Measurements from ENCODE around the gene TTLL11. TPM values are rescaled to one million over a fixed set of nuclear protein-coding genes. Genes with fewer than 3 reads are reported as not detected.

TTLL11 gene
- total RNA-seq, 1 donor: 6.2 TPM

DNA sequence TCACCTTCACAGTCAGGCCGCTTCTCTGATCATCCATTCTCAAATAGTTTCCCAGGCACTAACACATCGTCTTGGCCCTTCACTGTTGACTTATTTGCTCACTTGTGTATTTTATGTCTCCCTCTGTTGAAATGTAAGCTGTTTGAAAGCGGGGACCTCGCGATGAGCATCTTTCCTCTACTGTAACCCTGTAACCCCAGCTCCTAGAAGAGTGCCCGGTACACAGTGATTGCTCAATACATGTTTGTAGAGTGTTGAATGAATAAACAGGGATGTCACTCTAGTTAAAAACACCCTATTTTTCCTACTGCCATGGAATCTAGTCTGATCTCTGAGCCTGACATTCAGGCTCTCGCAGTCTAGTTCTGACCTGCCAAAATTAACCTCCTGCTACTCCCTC, 150.8 kb downstream of the TTLL11 start:
- no peak overlapping the region for H2AFZ ChIP-seq (ENCODE audit: low read length)
- no peak for DNase-seq (ENCODE audit: insufficient read length, low spot score, missing footprints)
- no peak overlapping the region for H3K4me3 ChIP-seq (ENCODE audit: insufficient read depth, low read length)
- H3K36me3 ChIP-seq (ENCODE audit: insufficient read depth, low read length): no peaks in the 10 kb centered on the region
- no peaks in the 10 kb centered on the region for H3K9me3 ChIP-seq (ENCODE audit: low read depth, low read length)
- TF ChIP-seq, protein P1, sequence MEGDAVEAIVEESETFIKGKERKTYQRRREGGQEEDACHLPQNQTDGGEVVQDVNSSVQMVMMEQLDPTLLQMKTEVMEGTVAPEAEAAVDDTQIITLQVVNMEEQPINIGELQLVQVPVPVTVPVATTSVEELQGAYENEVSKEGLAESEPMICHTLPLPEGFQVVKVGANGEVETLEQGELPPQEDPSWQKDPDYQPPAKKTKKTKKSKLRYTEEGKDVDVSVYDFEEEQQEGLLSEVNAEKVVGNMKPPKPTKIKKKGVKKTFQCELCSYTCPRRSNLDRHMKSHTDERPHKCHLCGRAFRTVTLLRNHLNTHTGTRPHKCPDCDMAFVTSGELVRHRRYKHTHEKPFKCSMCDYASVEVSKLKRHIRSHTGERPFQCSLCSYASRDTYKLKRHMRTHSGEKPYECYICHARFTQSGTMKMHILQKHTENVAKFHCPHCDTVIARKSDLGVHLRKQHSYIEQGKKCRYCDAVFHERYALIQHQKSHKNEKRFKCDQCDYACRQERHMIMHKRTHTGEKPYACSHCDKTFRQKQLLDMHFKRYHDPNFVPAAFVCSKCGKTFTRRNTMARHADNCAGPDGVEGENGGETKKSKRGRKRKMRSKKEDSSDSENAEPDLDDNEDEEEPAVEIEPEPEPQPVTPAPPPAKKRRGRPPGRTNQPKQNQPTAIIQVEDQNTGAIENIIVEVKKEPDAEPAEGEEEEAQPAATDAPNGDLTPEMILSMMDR (IDR thresholded peaks at IDR 0.05; ENCODE audit: extremely low read depth, low read depth, low read length): no peak
- H3K4me1 ChIP-seq (ENCODE audit: insufficient read depth, low read length): peaks cover 31% of the 10 kb centered on the region
- H3K4me2 ChIP-seq (ENCODE audit: insufficient read depth, low read length): no peak overlapping the region
- H3K27ac ChIP-seq (ENCODE audit: low read depth, low read length): no peak overlapping the region
- no peaks in the 10 kb centered on the region for H3K27me3 ChIP-seq (ENCODE audit: insufficient read depth, low read length)
- H4K20me1 ChIP-seq (ENCODE audit: insufficient read depth, low read length): no peaks in the 10 kb centered on the region
- no peaks in the 10 kb centered on the region for H3K79me2 ChIP-seq (ENCODE audit: insufficient read depth, low read length)

- Histone ChIP-seq H3K36me3 (ENCODE audit: insufficient read depth, low read length) (no peaks in the 10 kb centered on the region), H3K79me2 (ENCODE audit: insufficient read depth, low read length) (no peaks in the 10 kb centered on the region), H3K27ac (ENCODE audit: low read depth, low read length) (no peak overlapping the region), H3K27me3 (ENCODE audit: insufficient read depth, low read length) (no peaks in the 10 kb centered on the region), H3K4me3 (ENCODE audit: insufficient read depth, low read length) (no peak overlapping the region), H2AFZ (ENCODE audit: low read length) (no peak overlapping the region), H3K4me2 (ENCODE audit: insufficient read depth, low read length) (no peak overlapping the region), H3K9me3 (ENCODE audit: low read depth, low read length) (no peaks in the 10 kb centered on the region), H3K4me1 (ENCODE audit: insufficient read depth, low read length) (peaks cover 12% of the 10 kb centered on the region), H4K20me1 (ENCODE audit: insufficient read depth, low read length) (no peaks in the 10 kb centered on the region)
- no peak for DNase-seq (ENCODE audit: insufficient read length, low spot score, missing footprints)
- TF ChIP-seq, protein P1 (IDR thresholded peaks at IDR 0.05; ENCODE audit: extremely low read depth, low read depth, low read length): no peak
Measured at GRCh38 chr9:121939643-121940042, 153.5 kb downstream of the TTLL11 start.

GRCh38 chr9:121938621-121939020, 154.5 kb downstream of the TTLL11 start:
- no peaks in the 10 kb centered on the region for H3K79me2 ChIP-seq (ENCODE audit: insufficient read depth, low read length)
- TF ChIP-seq, protein P1 (IDR thresholded peaks at IDR 0.05; ENCODE audit: extremely low read depth, low read depth, low read length): no peak
- H3K4me1 ChIP-seq (ENCODE audit: insufficient read depth, low read length): peaks cover 2% of the 10 kb centered on the region
- no peak overlapping the region for H2AFZ ChIP-seq (ENCODE audit: low read length)
- H3K4me2 ChIP-seq (ENCODE audit: insufficient read depth, low read length): no peak overlapping the region
- no peaks in the 10 kb centered on the region for H3K9me3 ChIP-seq (ENCODE audit: low read depth, low read length)
- no peaks in the 10 kb centered on the region for H3K36me3 ChIP-seq (ENCODE audit: insufficient read depth, low read length)
- no peak overlapping the region for H3K4me3 ChIP-seq (ENCODE audit: insufficient read depth, low read length)
- no peak for DNase-seq (ENCODE audit: insufficient read length, low spot score, missing footprints)
- no peaks in the 10 kb centered on the region for H4K20me1 ChIP-seq (ENCODE audit: insufficient read depth, low read length)
- no peaks in the 10 kb centered on the region for H3K27me3 ChIP-seq (ENCODE audit: insufficient read depth, low read length)
- H3K27ac ChIP-seq (ENCODE audit: low read depth, low read length): no peak overlapping the region

DNA sequence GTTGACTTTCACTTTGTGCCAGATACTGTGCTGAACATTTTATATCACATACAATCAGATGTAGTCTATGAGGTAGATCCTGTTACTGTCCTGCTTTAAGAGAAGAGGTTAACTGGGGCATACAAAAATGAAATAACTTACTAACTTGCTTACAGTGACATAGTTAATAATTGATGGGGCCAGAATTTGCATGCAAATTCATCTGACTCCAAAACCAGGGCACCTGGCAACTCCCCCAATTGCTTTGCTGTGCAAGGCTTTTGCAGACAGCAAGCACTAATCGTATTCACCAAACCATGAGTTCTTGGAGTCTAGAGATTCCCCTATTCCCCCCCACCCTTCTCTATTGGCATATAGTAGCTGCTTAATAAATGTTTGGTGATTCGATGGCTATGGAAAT, 155.9 kb downstream of the TTLL11 start:
- Histone ChIP-seq H2AFZ (ENCODE audit: low read length) (no peak overlapping the region), H3K4me1 (ENCODE audit: insufficient read depth, low read length) (no peaks in the 10 kb centered on the region), H3K4me3 (ENCODE audit: insufficient read depth, low read length) (no peak overlapping the region), H3K4me2 (ENCODE audit: insufficient read depth, low read length) (no peak overlapping the region), H3K27ac (ENCODE audit: low read depth, low read length) (no peak overlapping the region), H3K36me3 (ENCODE audit: insufficient read depth, low read length) (no peaks in the 10 kb centered on the region), H4K20me1 (ENCODE audit: insufficient read depth, low read length) (no peaks in the 10 kb centered on the region), H3K79me2 (ENCODE audit: insufficient read depth, low read length) (no peaks in the 10 kb centered on the region), H3K27me3 (ENCODE audit: insufficient read depth, low read length) (no peaks in the 10 kb centered on the region), H3K9me3 (ENCODE audit: low read depth, low read length) (no peaks in the 10 kb centered on the region)
- DNase-seq (ENCODE audit: insufficient read length, low spot score, missing footprints): no peak
- TF ChIP-seq, protein P1 (IDR thresholded peaks at IDR 0.05; ENCODE audit: extremely low read depth, low read depth, low read length): no peak
